ENCODE data around the gene PROKR2.

PROKR2 gene

DNA sequence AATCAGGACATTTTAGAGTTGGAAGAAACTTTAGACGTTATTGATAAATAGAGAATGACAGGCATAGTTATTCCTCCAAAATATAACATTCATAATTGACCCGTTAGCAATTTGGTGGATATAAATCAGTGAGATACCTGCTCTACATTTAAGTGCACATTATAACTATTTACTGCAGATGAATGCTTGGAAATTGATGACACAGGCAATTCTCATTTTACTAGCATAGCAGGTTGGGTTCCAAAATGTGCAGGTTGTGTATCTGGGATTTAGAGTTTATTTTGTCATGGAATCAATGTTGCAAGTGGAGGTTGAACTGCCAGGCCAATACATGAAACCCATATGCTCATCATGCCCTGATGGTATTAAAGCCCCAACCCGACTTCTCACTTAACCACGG is 44.4 kb upstream of the PROKR2 start:
- no peaks in the 10 kb centered on the region for H3K4me1 ChIP-seq (ENCODE audit: low read length)
- no peaks in the 10 kb centered on the region for H3K9me3 ChIP-seq (ENCODE audit: insufficient read depth, low read length)
- H4K20me1 ChIP-seq (ENCODE audit: insufficient read depth, low read length) = no peaks in the 10 kb centered on the region
- H3K4me3 ChIP-seq (ENCODE audit: low read length) = no peak overlapping the region
- no peak overlapping the region for H2AFZ ChIP-seq (ENCODE audit: low read depth, low read length)
- H3K4me2 ChIP-seq (ENCODE audit: low read length) = no peak overlapping the region
- H3K9ac ChIP-seq (ENCODE audit: low read length) = no peak overlapping the region
- H3K27me3 ChIP-seq (ENCODE audit: low read depth, low read length) = peaks cover 20% of the 10 kb centered on the region; the same call in 1 of the 2 replicates
- H3K79me2 ChIP-seq (ENCODE audit: low read length) = no peaks in the 10 kb centered on the region
- no peaks in the 10 kb centered on the region for H3K36me3 ChIP-seq (replicated peaks; ENCODE audit: low read depth, low read length)
- TF ChIP-seq, protein P1, sequence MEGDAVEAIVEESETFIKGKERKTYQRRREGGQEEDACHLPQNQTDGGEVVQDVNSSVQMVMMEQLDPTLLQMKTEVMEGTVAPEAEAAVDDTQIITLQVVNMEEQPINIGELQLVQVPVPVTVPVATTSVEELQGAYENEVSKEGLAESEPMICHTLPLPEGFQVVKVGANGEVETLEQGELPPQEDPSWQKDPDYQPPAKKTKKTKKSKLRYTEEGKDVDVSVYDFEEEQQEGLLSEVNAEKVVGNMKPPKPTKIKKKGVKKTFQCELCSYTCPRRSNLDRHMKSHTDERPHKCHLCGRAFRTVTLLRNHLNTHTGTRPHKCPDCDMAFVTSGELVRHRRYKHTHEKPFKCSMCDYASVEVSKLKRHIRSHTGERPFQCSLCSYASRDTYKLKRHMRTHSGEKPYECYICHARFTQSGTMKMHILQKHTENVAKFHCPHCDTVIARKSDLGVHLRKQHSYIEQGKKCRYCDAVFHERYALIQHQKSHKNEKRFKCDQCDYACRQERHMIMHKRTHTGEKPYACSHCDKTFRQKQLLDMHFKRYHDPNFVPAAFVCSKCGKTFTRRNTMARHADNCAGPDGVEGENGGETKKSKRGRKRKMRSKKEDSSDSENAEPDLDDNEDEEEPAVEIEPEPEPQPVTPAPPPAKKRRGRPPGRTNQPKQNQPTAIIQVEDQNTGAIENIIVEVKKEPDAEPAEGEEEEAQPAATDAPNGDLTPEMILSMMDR (IDR thresholded peaks at IDR 0.05; ENCODE audit: low read depth, low read length) = no peak
- no peak for TF ChIP-seq EZH2phosphoT487 (IDR thresholded peaks at IDR 0.05; ENCODE audit: low read depth)
- no peak overlapping the region for H3K27ac ChIP-seq (ENCODE audit: low read length)

DNA sequence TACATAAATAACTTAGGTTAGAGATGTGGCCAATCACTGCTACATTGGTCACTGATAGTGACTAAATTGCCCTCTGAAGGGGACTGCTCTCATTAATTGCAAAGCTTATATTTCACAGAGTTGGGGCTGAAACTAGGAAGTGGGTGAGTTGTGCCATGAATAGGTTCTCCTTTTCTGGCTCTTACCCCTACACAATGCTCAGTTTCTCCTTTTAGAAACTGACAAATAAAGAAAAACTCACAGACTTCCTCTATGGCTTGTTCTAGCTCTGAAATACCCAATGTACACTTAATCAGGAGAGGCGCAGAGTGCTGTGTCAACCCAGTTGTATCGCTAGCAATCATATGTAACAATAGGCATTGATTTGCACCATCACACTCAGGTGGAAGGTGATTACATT is 41.2 kb upstream of the PROKR2 start:
- Histone ChIP-seq H3K27me3 (ENCODE audit: low read depth, low read length) (peaks cover 20% of the 10 kb centered on the region; the same call in 1 of the 2 replicates), H3K4me2 (ENCODE audit: low read length) (no peak overlapping the region), H3K36me3 (replicated peaks; ENCODE audit: low read depth, low read length) (no peaks in the 10 kb centered on the region), H3K27ac (ENCODE audit: low read length) (no peak overlapping the region), H3K4me1 (ENCODE audit: low read length) (no peaks in the 10 kb centered on the region), H2AFZ (ENCODE audit: low read depth, low read length) (no peak overlapping the region), H3K9ac (ENCODE audit: low read length) (no peak overlapping the region), H3K79me2 (ENCODE audit: low read length) (no peaks in the 10 kb centered on the region), H3K4me3 (ENCODE audit: low read length) (no peak overlapping the region), H3K9me3 (ENCODE audit: insufficient read depth, low read length) (no peaks in the 10 kb centered on the region), H4K20me1 (ENCODE audit: insufficient read depth, low read length) (no peaks in the 10 kb centered on the region)
- no peak for TF ChIP-seq EZH2phosphoT487 (IDR thresholded peaks at IDR 0.05; ENCODE audit: low read depth)
- TF ChIP-seq, protein P1 (IDR thresholded peaks at IDR 0.05; ENCODE audit: low read depth, low read length) = no peak

DNA sequence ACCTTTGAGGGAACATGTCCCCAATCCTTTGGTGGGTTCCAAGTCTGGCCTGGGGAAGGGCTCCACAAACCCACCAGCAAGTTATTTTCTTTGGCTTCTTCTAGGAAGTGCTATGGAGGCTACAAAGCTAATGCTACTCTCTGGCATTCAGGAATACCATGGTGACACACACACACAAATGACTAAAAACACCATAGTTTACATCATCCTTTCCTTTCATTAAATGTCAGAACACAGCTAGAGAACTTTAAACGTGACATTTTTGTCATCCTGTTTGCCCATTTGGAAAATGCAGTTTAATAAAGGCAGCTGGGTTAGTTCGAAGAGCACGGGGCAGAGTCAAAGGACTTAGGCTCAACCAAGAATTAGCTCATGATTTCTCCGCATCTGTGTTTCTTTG is 40.2 kb upstream of the PROKR2 start:
- no peaks in the 10 kb centered on the region for H3K9me3 ChIP-seq (ENCODE audit: insufficient read depth, low read length)
- TF ChIP-seq EZH2phosphoT487 (IDR thresholded peaks at IDR 0.05; ENCODE audit: low read depth) = no peak
- TF ChIP-seq, protein P1 (IDR thresholded peaks at IDR 0.05; ENCODE audit: low read depth, low read length) = no peak
- H3K27ac ChIP-seq (ENCODE audit: low read length) = no peak overlapping the region
- H4K20me1 ChIP-seq (ENCODE audit: insufficient read depth, low read length) = no peaks in the 10 kb centered on the region
- no peak overlapping the region for H3K4me3 ChIP-seq (ENCODE audit: low read length)
- no peaks in the 10 kb centered on the region for H3K79me2 ChIP-seq (ENCODE audit: low read length)
- peaks cover 20% of the 10 kb centered on the region; the same call in 1 of the 2 replicates for H3K27me3 ChIP-seq (ENCODE audit: low read depth, low read length)
- H3K4me2 ChIP-seq (ENCODE audit: low read length) = no peak overlapping the region
- H3K36me3 ChIP-seq (replicated peaks; ENCODE audit: low read depth, low read length) = no peaks in the 10 kb centered on the region
- no peaks in the 10 kb centered on the region for H3K4me1 ChIP-seq (ENCODE audit: low read length)
- no peak overlapping the region for H2AFZ ChIP-seq (ENCODE audit: low read depth, low read length)
- no peak overlapping the region for H3K9ac ChIP-seq (ENCODE audit: low read length)

DNA sequence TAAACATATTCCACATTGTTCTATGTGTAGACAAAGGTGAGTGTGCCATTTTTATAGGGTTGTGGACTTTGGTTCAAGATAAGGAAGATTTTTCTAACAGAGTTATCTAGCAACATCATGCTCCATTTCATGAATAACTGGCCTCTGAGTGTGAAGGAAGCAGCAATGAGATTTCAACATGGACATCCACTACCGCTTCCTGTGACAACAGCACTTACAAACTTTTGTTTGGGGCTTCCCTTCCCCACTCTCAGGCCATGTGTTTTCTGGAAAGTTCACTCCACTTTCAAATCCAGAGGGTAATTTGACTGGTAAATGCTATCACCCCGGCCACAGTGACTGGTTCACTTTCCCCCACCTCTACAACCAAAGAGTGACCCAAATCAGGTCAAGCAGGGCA is 38.1 kb upstream of the PROKR2 start:
- Histone ChIP-seq H3K9ac (ENCODE audit: low read length) (no peak overlapping the region), H3K36me3 (replicated peaks; ENCODE audit: low read depth, low read length) (no peaks in the 10 kb centered on the region), H3K27me3 (ENCODE audit: low read depth, low read length) (peaks cover 24% of the 10 kb centered on the region; the same call in 1 of the 2 replicates), H3K4me3 (ENCODE audit: low read length) (no peak overlapping the region), H3K27ac (ENCODE audit: low read length) (no peak overlapping the region), H3K9me3 (ENCODE audit: insufficient read depth, low read length) (no peaks in the 10 kb centered on the region), H2AFZ (ENCODE audit: low read depth, low read length) (no peak overlapping the region), H3K79me2 (ENCODE audit: low read length) (no peaks in the 10 kb centered on the region), H3K4me1 (ENCODE audit: low read length) (no peaks in the 10 kb centered on the region), H4K20me1 (ENCODE audit: insufficient read depth, low read length) (no peaks in the 10 kb centered on the region), H3K4me2 (ENCODE audit: low read length) (no peak overlapping the region)
- no peak for TF ChIP-seq EZH2phosphoT487 (IDR thresholded peaks at IDR 0.05; ENCODE audit: low read depth)
- TF ChIP-seq, protein P1 (IDR thresholded peaks at IDR 0.05; ENCODE audit: low read depth, low read length) = no peak

Measured in OCI-LY3 (cell line).